ENCODE results near the gene SKIC2.
"Not testable (repeated sequence)": the region's sequence is repeated elsewhere in the genome, so short reads cannot be mapped to it uniquely, and the experiment has no call there.

The SKIC2 gene

GRCh38 chr6:32005538-32005880 lies 46.5 kb downstream of the SKIC2 start:
- DNase-seq: not testable (repeated sequence)

- DNase-seq: not testable (repeated sequence)
Measured at GRCh38 chr6:32005991-32006529, 47.1 kb downstream of the SKIC2 start.

GRCh38 chr6:32007086-32007485 lies 48.1 kb downstream of the SKIC2 start:
- not testable (repeated sequence) for DNase-seq

- not testable (repeated sequence) for DNase-seq
Measured at GRCh38 chr6:32008037-32008436, 49.1 kb downstream of the SKIC2 start.

GRCh38 chr6:32008616-32009015 lies 49.6 kb downstream of the SKIC2 start:
- not testable (repeated sequence) for DNase-seq

- not testable (repeated sequence) for DNase-seq
Measured at GRCh38 chr6:32009537-32009936, 50.6 kb downstream of the SKIC2 start.

- DNase-seq: not testable (repeated sequence)
Measured at GRCh38 chr6:32010856-32011530, 52.0 kb downstream of the SKIC2 start.

GRCh38 chr6:32012941-32013617 lies 54.1 kb downstream of the SKIC2 start:
- DNase-seq: not testable (repeated sequence)

GRCh38 chr6:32013738-32014137 lies 54.8 kb downstream of the SKIC2 start:
- not testable (repeated sequence) for DNase-seq

GRCh38 chr6:32014547-32014946 lies 55.6 kb downstream of the SKIC2 start, which contains the start of gene C4B:
TSS of gene C4B (plus strand) at chr6:32014795. CDS start at chr6:32014846, 51 bp downstream.
- not testable (repeated sequence) for DNase-seq

All from activated effector memory CD4-positive, alpha-beta T cell treated with Interleukin-2 at 50 U/mL for 16 hours (primary cell).